Measurements from ENCODE around the gene MFSD6. TPM values are rescaled to one million over a fixed set of nuclear protein-coding genes. Genes with fewer than 3 reads are reported as not detected.
A peak's percentile ranks its signal among the peaks of the same experiment; 100 is the strongest.

MFSD6 gene
- total RNA-seq, 1 donor from 2014 or later, result 6.7 TPM

DNA sequence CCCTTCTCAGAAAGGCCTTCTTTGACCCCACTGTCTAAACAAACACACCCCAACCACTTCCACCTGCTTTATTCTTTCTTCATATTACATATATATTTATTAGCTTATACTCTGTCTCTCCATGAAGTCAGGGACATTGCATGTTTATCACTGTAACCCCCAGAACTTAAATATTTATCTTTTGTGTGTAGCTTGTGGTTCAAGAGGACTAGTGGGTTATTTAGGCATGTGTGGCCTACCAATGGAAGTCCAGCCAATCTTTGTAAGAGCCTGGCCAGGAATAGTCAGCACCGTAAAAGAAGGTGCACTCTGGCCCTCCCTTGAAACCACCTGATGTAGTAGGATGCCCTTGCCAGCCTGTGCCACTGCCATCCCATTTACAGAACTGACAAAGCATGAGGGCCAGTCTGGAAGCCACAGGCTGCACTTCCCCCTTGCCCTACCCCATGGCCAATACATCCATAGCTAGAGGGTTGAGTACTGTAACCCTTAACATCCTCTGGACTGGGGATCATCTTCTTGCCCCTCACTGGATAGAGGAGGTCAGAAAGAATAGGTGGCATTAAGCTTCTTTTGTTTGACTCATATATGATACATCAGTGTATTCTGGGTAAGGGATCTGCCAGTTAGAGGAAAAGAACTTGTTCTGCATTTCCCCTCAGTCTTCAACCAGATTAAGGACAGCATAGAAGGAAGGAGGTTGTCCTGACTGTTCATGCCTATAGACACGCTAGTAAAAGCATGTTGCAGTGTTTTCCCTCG lies 121.5 kb downstream of the MFSD6 start:
- DNase-seq (ENCODE audit: low read depth in 2 of 2), result no peak

DNA sequence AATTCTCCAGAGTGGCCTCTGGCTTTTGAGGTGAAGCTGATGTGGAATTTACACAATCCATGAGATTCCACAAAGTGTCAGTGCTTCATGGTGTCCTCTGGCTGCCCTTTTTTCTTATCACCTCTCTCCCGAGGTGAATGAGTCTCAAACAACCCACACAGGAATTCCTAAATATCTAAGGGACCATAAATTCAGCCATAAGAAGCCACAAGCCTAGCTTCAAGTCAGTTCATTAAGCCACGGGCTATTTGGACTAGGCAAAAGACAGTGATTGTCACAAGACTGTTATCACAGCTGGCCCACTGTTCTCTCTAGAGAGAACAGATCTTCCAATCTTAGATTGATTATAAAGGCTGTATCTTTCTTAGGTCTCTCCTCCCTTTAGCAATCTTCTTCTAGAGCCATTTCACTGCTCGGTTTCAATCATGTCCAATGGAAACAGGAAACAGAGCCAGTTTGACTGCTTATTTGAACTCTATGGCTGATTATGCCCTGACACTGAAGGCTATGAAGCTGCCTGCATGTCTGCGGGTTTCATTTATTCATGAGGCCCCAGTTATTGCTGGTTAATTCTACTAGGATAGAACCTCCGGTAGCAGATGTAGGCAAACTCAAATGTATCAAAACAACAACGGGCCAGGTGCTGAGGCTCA lies 122.2 kb downstream of the MFSD6 start:
- DNase-seq (ENCODE audit: low read depth in 2 of 2), result no peak

DNA sequence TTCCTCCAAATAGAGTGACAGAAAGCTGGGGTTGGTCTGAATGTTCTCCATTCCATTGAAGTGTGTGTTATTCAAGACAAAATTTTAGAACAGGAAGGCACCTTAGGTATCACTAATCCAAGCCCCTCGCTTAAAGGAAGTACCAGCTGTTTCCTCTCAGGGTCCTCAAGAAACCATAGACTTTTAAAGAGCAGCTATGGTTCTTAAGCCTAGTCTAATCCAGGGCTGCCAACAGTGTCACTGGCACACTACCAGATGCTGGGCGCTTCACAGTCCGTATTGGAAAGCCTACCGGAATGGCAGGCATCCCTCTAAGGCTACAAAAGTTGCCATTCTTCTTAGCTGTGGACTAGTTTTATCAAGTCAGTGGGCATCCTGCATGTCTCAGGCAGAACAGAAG lies 124.4 kb downstream of the MFSD6 start:
- no peak for DNase-seq (ENCODE audit: low read depth in 2 of 2)

DNA sequence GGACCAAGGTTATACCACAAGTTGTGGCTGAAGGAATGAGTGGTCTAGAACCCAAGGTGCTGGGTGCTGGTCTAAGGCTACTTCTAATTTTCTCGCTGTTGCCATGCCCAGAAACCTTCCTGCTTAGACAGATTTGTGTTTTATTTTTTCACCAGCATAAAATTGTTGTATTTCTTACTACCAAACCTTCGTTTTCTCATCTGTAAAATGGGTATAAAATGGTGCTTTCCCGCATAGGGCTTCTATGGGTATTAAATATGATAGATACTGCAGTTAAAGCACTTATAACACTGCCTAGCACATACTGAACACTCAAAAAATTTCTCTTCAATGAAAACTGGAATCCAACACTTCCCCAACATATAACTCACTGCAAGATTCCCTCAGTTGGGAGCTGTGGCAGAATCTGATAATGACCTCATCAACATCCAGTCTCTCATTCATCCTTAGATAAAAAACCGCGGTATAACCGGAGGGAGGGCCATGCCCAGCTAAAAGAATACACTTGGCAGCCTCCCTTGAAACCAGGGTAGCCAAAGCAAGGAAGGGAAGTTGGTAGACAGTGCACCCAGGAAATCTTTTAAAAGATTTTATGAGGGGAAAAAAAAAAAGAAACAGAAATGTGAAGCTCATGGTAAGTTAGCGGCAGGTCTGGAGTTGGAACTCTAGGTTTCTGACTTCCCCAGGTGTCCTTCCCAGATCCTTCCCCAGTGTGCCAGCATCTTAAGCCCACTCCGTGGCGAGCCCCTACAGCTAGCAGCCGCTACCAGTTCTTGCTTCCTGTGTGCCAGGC lies 125.2 kb downstream of the MFSD6 start:
- DNase-seq (ENCODE audit: low read depth in 2 of 2), result no peak

DNA sequence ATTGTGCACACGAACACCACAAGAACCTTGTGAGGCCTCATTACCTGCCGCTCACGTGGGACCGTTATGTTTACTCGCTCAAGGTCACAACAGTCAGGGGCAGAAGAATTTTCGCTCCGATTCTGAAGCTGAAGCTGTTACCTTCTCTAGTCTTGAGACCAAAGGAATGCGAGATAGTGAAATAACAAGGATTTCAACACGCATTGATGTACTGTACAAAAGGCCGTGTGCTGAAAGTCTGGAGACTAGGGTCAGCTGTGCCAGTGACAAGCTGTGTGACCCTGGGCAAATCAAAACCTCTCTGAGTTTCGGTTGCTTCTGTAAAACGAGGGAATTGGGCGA lies 125.8 kb downstream of the MFSD6 start:
- no peak for DNase-seq (ENCODE audit: low read depth in 2 of 2)

DNA sequence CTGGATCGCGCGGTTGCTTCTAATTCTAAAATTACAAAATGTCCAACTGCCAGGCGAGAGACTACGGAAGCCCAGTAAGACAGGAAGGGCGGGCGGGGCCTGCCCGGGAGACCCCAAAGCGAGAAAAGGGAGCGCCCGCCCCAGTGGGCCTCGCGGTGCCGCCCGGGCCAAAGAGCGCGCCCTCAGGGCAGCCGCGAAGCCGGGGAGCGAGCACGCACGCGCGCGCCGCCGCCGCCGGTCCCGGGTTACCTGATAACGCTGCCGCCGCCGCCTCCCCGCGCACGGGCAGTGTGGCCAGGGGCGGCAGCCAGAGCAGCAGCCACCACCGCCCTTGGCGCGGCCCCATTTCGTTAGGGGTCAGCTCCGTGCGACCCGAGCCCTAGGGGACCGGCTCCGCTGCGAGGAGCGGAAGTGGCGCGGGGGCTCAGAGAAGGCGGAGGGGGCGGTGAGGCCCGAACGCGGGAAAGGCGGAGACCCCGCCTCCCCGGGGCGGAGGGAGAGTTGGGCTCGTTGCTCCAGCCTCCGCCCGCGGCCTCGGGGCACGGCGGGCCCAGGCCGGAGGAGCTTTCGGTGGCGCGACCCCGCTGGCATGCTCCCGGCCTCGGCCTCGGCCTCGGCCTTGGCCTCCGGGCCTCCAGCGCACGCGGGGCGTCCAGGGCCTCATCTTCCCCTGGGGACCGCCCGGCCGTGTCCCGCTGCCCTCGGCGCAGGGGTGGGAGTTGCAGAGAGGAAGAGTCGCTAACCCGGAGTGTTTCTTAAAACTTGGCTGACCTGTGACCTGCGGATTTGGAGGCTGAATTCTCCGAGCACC lies 126.4 kb downstream of the MFSD6 start, which contains the start of gene NEMP2:
Gene NEMP2, minus strand, starts transcription at position 413 of the 811 bp plus-strand sequence. Its CDS starts 67 bp downstream, at position 346.
- DNase-seq (ENCODE audit: low read depth in 2 of 2), result peak in 1 of 2 donors; percentile 58

DNA sequence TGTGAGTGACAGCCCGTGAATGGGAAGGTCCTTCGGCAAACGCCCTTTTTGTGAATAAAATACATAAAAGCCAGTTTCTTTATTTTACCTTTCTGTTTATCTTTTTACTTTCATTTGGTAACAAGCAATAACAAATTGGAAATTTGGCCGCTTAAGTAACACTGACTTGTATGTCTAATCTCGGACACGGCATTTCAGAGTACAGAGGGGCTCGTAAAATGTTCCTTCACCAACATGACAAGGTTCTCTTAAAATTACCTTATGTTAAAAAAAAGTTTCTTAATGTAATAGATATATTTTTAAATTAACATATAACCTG lies 126.9 kb downstream of the MFSD6 start:
- DNase-seq (ENCODE audit: low read depth in 2 of 2), result no peak

DNA sequence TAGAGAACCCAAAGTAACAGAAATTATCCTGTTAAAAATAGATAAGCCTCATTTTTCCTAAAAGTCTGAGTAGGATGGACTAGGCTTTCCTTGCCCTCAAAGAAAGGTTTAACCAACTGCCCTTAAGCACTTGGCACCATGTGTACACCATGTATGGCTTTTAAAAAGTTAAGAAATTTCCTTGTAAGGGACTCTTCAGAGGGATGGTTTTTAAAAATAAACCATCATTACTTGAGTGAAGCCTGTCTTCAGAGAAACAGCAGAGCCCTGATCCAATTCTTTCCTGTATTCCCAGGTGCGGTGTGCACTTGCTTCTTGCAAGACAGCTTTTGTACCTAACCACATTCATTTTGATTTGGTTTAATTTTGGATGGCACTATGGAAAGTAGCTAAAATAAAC lies 127.4 kb downstream of the MFSD6 start:
- no peak for DNase-seq (ENCODE audit: low read depth in 2 of 2)

DNA sequence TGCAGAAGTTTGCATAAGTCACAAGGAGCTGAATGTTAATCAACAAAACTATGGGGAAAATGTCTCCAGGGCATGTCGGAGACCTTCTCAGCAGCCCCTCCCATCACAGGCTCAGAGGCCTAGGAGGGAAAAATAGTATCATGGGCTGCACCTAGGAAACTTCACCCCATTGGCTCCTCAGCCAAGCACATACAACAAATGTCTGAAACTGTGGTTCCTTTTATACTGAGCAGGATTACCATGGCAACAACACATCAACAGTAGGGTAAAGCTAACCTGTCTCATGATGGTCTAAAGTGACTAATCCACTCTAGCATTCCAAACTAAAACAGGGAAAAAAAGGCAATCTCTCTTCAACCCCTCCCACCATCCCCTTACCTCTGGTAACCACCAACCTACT lies 129.6 kb downstream of the MFSD6 start:
- peak in 1 of 2 donors; percentile 34 for DNase-seq (ENCODE audit: low read depth in 2 of 2)

DNA sequence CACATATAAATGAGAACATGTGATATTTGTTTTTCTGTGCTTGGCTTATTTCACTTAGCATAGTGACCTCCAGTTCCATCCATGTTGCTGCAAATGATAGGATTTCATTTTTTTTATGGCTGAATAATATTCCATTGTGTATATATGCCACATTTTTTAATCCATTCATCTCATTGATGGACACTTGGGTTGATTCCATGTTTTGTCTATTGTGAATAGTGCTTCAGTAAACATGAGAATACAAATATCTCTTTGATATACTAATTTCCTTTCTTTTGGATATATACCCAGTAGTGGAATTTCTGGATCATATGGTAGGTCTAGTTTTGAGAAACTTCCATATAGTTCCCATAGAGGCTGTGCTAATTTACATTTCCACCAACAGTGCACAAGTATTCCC lies 130.0 kb downstream of the MFSD6 start:
- DNase-seq (ENCODE audit: low read depth in 2 of 2), result no peak

DNA sequence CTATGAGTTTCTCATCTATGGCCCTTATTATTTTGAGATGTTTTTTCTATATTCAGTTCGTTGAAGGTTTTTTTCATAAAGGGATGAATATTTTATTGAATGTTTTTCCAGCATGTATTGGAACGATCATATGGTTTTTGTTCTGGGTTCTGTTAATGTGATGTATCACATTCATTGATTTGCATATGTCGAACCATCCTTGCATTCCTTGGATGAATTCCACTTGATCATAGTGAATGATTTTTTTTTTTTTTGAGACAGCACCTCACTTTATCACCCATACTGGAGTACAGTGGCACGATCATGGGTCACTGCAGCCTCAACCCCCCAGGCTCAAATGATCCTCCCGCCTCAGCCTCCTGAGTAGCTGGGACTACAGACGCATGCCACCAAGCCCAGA lies 131.9 kb downstream of the MFSD6 start:
- DNase-seq (ENCODE audit: low read depth in 2 of 2), result peak in 1 of 2 donors; percentile 22

DNA sequence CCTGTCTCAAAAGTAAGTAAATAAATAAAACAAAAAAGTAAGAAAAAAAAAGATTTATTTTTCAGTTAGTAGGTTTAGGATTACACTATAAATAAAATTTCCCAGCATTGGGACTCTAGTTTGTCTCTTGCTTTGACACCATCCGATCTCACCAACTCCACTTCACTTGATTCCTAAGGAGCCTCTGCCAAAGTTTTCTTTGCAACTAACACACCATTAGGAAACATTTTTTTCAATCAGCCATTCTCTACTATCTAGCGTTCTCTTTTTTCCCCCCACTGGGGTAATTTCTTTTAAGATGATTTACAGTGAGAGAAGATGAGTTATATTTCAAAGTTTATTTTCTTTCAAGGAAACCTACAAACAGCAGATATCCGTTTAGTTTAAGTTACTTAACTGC lies 136.9 kb downstream of the MFSD6 start:
- DNase-seq (ENCODE audit: low read depth in 2 of 2), result no peak

DNA sequence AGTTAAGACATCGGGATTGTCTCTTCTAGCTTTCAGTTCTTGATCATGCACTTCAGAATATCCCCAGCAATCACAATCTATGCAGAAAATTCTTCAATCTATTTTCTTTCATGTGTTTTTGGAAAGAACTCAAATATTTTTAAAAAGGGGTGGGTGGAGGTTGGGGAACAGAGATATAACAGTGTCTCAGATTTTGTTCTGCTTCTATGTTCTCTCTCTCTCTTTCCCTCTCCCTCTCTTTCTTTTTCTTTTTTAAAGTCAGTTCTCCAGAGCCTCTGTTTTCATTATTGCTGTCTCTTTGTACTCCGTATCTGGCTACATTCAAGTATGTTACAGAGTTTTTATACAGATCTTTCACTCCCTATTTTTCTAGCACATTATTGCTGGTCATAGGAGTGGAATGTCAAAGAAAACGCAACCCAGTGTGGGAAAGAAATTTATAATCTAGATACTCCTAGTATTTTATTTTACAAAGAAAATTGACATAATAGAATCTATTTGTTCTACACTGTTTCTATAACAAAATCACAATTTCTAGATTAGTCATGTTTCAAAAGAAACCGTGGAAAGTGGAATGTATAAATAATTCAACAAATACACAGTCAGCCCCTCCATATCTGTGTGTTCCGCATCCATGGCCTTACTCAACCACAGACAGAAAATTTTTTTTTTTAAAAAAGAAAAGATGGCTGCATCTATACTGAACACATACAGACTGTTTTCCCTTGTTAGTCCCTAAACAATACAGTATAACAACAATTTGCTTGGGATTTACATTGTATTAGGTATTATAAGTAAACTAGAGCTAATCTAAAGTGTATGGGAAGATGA lies 137.6 kb downstream of the MFSD6 start:
- DNase-seq (ENCODE audit: low read depth in 2 of 2), result no peak

DNA sequence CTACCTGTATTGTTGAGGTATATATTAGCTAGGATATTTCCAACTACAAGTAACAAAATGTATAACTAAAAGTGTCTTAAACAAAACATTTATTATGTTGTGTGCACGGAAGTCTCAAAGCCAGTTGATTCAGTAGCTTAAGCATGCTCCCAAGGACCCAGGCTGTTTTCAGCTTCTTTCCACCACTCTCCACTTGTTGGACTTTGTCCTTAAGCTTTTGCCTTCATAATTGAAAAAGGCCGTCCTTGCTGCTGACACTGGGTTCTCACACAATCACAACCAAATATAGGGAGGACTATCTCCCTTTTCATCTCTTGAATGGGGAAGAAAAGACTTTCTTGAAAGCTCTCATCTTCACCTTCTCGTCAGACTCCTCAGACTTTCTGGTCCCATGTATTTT lies 138.6 kb downstream of the MFSD6 start:
- DNase-seq (ENCODE audit: low read depth in 2 of 2), result no peak

DNA sequence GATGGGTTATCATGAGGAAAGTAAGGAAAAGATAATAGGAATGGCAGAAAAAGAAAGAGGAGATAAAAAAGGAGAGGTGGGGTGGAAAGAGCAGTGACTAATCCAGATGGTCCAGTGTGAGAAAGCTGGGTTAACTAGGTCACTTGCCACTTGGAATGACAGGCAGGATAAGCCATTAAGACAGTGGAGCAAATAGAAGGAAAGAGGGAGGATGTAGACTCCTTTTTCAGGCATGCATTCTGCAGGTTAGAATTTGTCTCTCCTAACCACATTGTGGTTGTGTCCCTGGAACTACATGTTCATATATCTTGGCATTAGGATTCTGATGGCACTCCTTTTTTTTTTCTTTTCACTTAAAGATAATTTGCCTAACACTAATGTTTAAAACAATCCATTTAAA lies 139.7 kb downstream of the MFSD6 start:
- no peak for DNase-seq (ENCODE audit: low read depth in 2 of 2)

DNA sequence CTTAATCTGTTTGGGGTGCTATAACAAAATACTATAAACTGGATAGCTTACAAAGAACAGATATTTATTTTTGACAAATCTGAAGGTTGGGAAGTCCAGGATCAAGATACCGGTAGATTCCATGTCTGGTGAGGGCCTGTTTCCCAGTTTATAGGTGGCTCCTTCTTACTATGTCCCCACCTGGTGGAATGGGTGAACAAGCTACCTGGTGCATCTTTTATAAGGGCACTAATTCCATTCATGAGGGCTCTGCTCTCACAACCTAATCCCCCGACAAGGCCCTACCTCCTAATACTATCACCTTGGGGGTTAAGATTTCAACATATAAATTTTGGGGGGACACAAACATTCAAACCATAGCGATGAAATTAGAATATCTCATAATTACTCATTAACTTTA lies 142.0 kb downstream of the MFSD6 start:
- DNase-seq (ENCODE audit: low read depth in 2 of 2), result no peak

Other genes with a start within 250 kb of the MFSD6 start
- gene HIBCH, start 88.5 kb upstream of the MFSD6 start, total RNA-seq, result 11.0 and 12.8 TPM in 2 replicates
- 14.2 and 14.5 TPM in 2 replicates for gene INPP1, start 64.8 kb upstream of the MFSD6 start, total RNA-seq
- gene NEMP2, start 126.4 kb downstream of the MFSD6 start, total RNA-seq, result 2.1 and 2.4 TPM in 2 replicates
- 24.1 and 34.8 TPM in 2 replicates for gene NAB1, start 240.7 kb downstream of the MFSD6 start, total RNA-seq

Measured in dermis microvascular lymphatic vessel endothelial cell (primary cell).